Measurements from ENCODE around the gene ANKFY1.

The ANKFY1 gene

DNA sequence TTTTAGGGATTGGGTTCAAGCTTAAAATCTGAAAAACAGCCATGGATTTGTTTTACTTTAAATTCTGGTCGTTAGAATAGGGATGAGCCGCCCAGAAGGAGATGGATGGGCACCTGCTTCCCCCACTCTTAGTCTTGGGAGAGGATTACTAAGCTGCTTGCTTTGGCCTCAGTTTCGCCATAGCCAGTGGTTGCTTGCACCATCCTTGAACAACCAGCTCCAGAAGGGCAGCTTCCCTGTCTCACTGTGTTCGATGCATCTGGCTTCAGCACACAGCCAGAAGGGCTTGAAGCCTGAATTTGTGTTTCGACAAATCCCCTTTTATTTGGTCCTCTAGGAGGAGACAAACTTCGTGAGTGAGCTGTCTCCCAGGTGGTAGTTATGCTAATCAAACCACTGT, 113.7 kb downstream of the ANKFY1 start:
- Histone ChIP-seq H3K36me3 (replicated peaks; ENCODE audit: insufficient read depth, low read length) (no peaks in the 10 kb centered on the region), H3K9ac (ENCODE audit: low read length) (no peak overlapping the region), H3K9me2 (replicated peaks; ENCODE audit: insufficient read depth, low read length) (no peaks in the 10 kb centered on the region), H3K27me3 (replicated peaks; ENCODE audit: insufficient read depth, low read length) (no peaks in the 10 kb centered on the region), H3K79me2 (ENCODE audit: low read length) (no peaks in the 10 kb centered on the region), H3K27ac (ENCODE audit: low read length) (no peak overlapping the region), H3K4me1 (ENCODE audit: low read length) (no peaks in the 10 kb centered on the region), H3K9me3 (replicated peaks; ENCODE audit: insufficient read depth, low read length) (no peaks in the 10 kb centered on the region), H3F3A (ENCODE audit: insufficient read depth, low read length) (no peaks in the 10 kb centered on the region), H3K4me3 (ENCODE audit: low read length) (no peak overlapping the region), H3K4me2 (ENCODE audit: low read depth, low read length) (no peak overlapping the region), H4K20me1 (ENCODE audit: insufficient read depth, low read length) (no peaks in the 10 kb centered on the region), H2AFZ (ENCODE audit: low read length) (no peak overlapping the region)
- no peak for DNase-seq
- TF ChIP-seq EZH2 (optimal IDR thresholded peaks at IDR 0.05; ENCODE audit: low read depth, low read length) (no peak), EZH2phosphoT487 (IDR thresholded peaks at IDR 0.05; ENCODE audit: low read length) (no peak)
- TF ChIP-seq, protein P1, sequence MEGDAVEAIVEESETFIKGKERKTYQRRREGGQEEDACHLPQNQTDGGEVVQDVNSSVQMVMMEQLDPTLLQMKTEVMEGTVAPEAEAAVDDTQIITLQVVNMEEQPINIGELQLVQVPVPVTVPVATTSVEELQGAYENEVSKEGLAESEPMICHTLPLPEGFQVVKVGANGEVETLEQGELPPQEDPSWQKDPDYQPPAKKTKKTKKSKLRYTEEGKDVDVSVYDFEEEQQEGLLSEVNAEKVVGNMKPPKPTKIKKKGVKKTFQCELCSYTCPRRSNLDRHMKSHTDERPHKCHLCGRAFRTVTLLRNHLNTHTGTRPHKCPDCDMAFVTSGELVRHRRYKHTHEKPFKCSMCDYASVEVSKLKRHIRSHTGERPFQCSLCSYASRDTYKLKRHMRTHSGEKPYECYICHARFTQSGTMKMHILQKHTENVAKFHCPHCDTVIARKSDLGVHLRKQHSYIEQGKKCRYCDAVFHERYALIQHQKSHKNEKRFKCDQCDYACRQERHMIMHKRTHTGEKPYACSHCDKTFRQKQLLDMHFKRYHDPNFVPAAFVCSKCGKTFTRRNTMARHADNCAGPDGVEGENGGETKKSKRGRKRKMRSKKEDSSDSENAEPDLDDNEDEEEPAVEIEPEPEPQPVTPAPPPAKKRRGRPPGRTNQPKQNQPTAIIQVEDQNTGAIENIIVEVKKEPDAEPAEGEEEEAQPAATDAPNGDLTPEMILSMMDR (IDR thresholded peaks at IDR 0.05; ENCODE audit: low read length): no peak

DNA sequence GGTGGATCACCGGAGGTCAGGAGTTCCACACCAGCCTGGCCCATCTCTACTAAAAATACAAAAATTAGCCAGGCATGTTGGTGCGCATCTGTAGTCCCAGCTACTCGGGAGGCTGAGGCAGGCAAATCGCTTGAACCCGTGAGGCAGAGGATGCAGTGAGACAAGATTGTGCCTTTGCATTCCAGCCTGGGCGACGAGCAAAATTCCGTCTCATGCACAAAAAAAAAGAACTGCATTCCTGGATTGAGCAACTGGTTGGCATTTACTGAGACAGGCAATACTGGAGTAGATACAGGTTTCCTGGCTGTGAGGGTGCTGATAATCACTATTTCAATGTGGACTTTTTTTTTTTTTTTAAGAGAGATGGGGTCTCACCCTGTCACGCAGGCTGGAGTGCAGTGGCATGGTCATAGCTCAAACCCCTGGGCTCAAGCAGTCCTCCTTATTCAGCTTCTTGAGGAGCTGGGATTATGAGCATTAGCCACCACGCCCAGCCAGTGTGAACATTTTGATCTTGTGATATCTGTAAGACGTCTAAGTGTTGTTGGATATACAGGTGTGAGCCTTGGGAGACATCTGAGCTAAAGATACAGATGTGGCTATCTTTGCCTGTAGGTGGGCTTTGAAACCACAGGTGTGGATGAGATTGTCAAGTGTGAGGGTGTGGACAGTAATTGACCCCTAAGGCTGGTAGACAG, 115.0 kb downstream of the ANKFY1 start:
- H3K4me1 ChIP-seq (ENCODE audit: low read length): peaks cover 4% of the 10 kb centered on the region; the same call in 1 of the 2 replicates
- H3K9me2 ChIP-seq (replicated peaks; ENCODE audit: insufficient read depth, low read length): no peaks in the 10 kb centered on the region
- no peak overlapping the region for H3K9ac ChIP-seq (ENCODE audit: low read length)
- H3K79me2 ChIP-seq (ENCODE audit: low read length): peaks cover 7% of the 10 kb centered on the region; the same call in 1 of the 2 replicates
- no peak overlapping the region for H3K4me3 ChIP-seq (ENCODE audit: low read length)
- no peaks in the 10 kb centered on the region for H3K36me3 ChIP-seq (replicated peaks; ENCODE audit: insufficient read depth, low read length)
- no peaks in the 10 kb centered on the region for H4K20me1 ChIP-seq (ENCODE audit: insufficient read depth, low read length)
- TF ChIP-seq EZH2phosphoT487 (IDR thresholded peaks at IDR 0.05; ENCODE audit: low read length): no peak
- H3K27ac ChIP-seq (ENCODE audit: low read length): no peak overlapping the region
- no peaks in the 10 kb centered on the region for H3K9me3 ChIP-seq (replicated peaks; ENCODE audit: insufficient read depth, low read length)
- H2AFZ ChIP-seq (ENCODE audit: low read length): no peak overlapping the region
- no peak overlapping the region for H3K4me2 ChIP-seq (ENCODE audit: low read depth, low read length)
- no peak for DNase-seq
- peaks cover 6% of the 10 kb centered on the region; the same call in 1 of the 2 replicates for H3F3A ChIP-seq (ENCODE audit: insufficient read depth, low read length)
- no peaks in the 10 kb centered on the region for H3K27me3 ChIP-seq (replicated peaks; ENCODE audit: insufficient read depth, low read length)

DNA sequence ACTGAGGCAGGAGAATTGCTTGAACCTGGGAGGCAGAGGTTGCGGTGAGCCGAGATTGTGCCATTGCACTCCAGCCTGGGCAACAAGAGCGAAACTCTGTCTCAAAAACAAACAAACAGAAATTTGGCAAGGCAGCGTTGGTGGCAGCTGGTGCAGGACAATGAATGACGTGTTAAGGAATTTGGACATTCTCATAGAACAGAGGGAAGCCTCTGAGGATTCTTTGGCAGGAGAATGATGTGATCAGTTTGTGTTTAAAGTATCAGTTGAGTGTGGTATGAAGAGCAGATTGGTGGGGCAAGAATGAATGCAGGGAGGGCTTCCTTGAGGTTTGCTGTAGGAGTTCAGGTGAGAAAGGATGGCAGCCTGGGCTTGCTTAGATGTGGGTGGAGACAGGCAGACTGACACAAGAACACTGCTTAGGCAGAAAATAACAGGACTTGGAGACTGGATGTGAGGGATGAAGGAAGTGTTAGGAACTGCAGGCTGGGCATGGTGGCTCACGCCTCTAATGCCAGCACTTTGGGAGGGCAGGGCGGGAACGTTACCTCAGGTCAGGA, 115.9 kb downstream of the ANKFY1 start:
- Histone ChIP-seq H3K27me3 (replicated peaks; ENCODE audit: insufficient read depth, low read length) (no peaks in the 10 kb centered on the region), H3K9me3 (replicated peaks; ENCODE audit: insufficient read depth, low read length) (no peaks in the 10 kb centered on the region), H2AFZ (ENCODE audit: low read length) (no peak overlapping the region), H3F3A (ENCODE audit: insufficient read depth, low read length) (peaks cover 14% of the 10 kb centered on the region), H3K36me3 (replicated peaks; ENCODE audit: insufficient read depth, low read length) (no peaks in the 10 kb centered on the region), H3K79me2 (ENCODE audit: low read length) (peaks cover 7% of the 10 kb centered on the region; the same call in 1 of the 2 replicates), H3K4me1 (ENCODE audit: low read length) (peaks cover 4% of the 10 kb centered on the region; the same call in 1 of the 2 replicates), H3K27ac (ENCODE audit: low read length) (no peak overlapping the region), H4K20me1 (ENCODE audit: insufficient read depth, low read length) (no peaks in the 10 kb centered on the region), H3K9me2 (replicated peaks; ENCODE audit: insufficient read depth, low read length) (no peaks in the 10 kb centered on the region), H3K9ac (ENCODE audit: low read length) (no peak overlapping the region), H3K4me2 (ENCODE audit: low read depth, low read length) (no peak overlapping the region), H3K4me3 (ENCODE audit: low read length) (no peak overlapping the region)
- DNase-seq: no peak
- no peak for TF ChIP-seq EZH2 (optimal IDR thresholded peaks at IDR 0.05; ENCODE audit: low read depth, low read length)
- no peak for TF ChIP-seq EZH2phosphoT487 (IDR thresholded peaks at IDR 0.05; ENCODE audit: low read length)

- Histone ChIP-seq H4K20me1 (ENCODE audit: insufficient read depth, low read length) (no peaks in the 10 kb centered on the region), H3K4me3 (ENCODE audit: low read length) (no peak overlapping the region), H3K4me2 (ENCODE audit: low read depth, low read length) (no peak overlapping the region), H3K79me2 (ENCODE audit: low read length) (peaks cover 18% of the 10 kb centered on the region), H3F3A (ENCODE audit: insufficient read depth, low read length) (peaks cover 14% of the 10 kb centered on the region), H3K27ac (ENCODE audit: low read length) (no peak overlapping the region), H3K9ac (ENCODE audit: low read length) (no peak overlapping the region), H3K27me3 (replicated peaks; ENCODE audit: insufficient read depth, low read length) (no peaks in the 10 kb centered on the region), H2AFZ (ENCODE audit: low read length) (no peak overlapping the region), H3K9me3 (replicated peaks; ENCODE audit: insufficient read depth, low read length) (no peaks in the 10 kb centered on the region), H3K36me3 (replicated peaks; ENCODE audit: insufficient read depth, low read length) (no peaks in the 10 kb centered on the region), H3K4me1 (ENCODE audit: low read length) (peaks cover 7% of the 10 kb centered on the region; the same call in 1 of the 2 replicates), H3K9me2 (replicated peaks; ENCODE audit: insufficient read depth, low read length) (no peaks in the 10 kb centered on the region)
- DNase-seq: no peak
- TF ChIP-seq EZH2 (optimal IDR thresholded peaks at IDR 0.05; ENCODE audit: low read depth, low read length) (no peak), EZH2phosphoT487 (IDR thresholded peaks at IDR 0.05; ENCODE audit: low read length) (no peak)
- TF ChIP-seq, protein P1 (IDR thresholded peaks at IDR 0.05; ENCODE audit: low read length): no peak
Measured at GRCh38 chr17:4146641-4147040, 117.1 kb downstream of the ANKFY1 start.
